IPS DF 6.9 (cell line): ENCODE data around the gene SLC35B2.
"Not testable (repeated sequence)": the region's sequence is repeated elsewhere in the genome, so short reads cannot be mapped to it uniquely, and the experiment has no call there.

Experiments
- DNase-seq: peaks from one replicate; pipeline ENCODE4 v3.0.0-alpha.2; 2013; ENCODE audit warnings: low read depth, low spot score
- H3K27ac ChIP-seq: one replicate; pipeline ENCODE4 v1.5.1; 2013; ENCODE audit warnings: low read length, control low read depth
- H3K27me3 ChIP-seq: 2 replicates; pipeline ENCODE4 v1.6.1; 2013; ENCODE audit warnings: mild to moderate bottlenecking, low read length; ENCODE audit not compliant: control insufficient read depth, insufficient read depth
- H3K36me3 ChIP-seq: 2 replicates; pipeline ENCODE4 v1.6.1; 2013; ENCODE audit warnings: low read length; ENCODE audit not compliant: control insufficient read depth, insufficient read depth
- H3K4me1 ChIP-seq: 2 replicates; pipeline ENCODE4 v1.6.1; 2013; ENCODE audit warnings: low read length; ENCODE audit not compliant: control insufficient read depth, insufficient read depth
- H3K4me3 ChIP-seq: 2 replicates; pipeline ENCODE4 v1.5.1; 2013; ENCODE audit warnings: mild to moderate bottlenecking, low read length
- H3K9me3 ChIP-seq: 2 replicates; pipeline ENCODE4 v1.6.1; 2013; ENCODE audit warnings: low read length, inconsistent platforms; ENCODE audit not compliant: control insufficient read depth, insufficient read depth
- WGBS: extraction: QIAGEN DNeasy Blood & Tissue Kit; methylation state at CpG from one replicate; pipeline ENCODE4 v1.1.7; 2013; ENCODE audit warnings: mixed read lengths, missing lambda C conversion rate; ENCODE audit not compliant: insufficient read length, insufficient coverage; 5-methylcytosine and 5-hydroxymethylcytosine counted together

SLC35B2 gene

GRCh38 chr6:44233567-44234100 is 23.7 kb downstream of the SLC35B2 start:
- no peaks in the 10 kb centered on the region for H3K9me3 ChIP-seq
- H3K36me3 ChIP-seq, result peaks cover 39% of the 10 kb centered on the region
- no peak overlapping the region for H3K4me3 ChIP-seq
- H3K27me3 ChIP-seq, result no peaks in the 10 kb centered on the region
- H3K27ac ChIP-seq, result no peak overlapping the region
- DNase-seq, result no peak
- no CpG with 5 or more reads among the region's 14 CpGs for WGBS
- H3K4me1 ChIP-seq, result peaks cover 9% of the 10 kb centered on the region

GRCh38 chr6:44232676-44233566 is 24.4 kb downstream of the SLC35B2 start:
- H3K27me3 ChIP-seq, result no peaks in the 10 kb centered on the region
- H3K4me1 ChIP-seq, result peaks cover 9% of the 10 kb centered on the region
- H3K36me3 ChIP-seq, result peaks cover 39% of the 10 kb centered on the region
- no peaks in the 10 kb centered on the region for H3K9me3 ChIP-seq
- no peak overlapping the region for H3K27ac ChIP-seq
- no CpG with 5 or more reads among the region's 16 CpGs for WGBS
- no peak overlapping the region for H3K4me3 ChIP-seq
- no peak for DNase-seq

DNA sequence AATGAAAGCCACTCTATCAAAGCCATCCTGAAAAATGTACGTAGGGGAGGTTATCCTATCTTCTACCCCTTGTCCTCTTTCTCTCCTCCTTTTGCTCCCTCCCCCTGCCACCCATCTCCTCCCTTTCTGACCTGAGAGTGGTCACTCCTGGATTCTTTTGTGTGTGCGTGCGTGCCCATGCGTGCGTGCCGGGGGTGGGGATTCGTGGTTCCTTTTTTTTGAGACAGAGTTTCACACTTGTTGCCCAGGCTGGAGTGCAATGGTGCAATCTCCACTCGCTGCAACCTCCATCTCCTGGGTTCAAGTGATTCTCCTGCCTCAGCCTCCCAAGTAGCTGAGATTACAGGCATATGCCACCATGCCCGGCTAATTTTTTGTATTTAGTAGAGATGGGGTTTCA is 25.9 kb downstream of the SLC35B2 start:
- H3K9me3 ChIP-seq, H3K4me3 ChIP-seq, H3K27me3 ChIP-seq, H3K27ac ChIP-seq, H3K4me1 ChIP-seq, DNase-seq: not testable (repeated sequence)
- H3K36me3 ChIP-seq, result peaks cover 42% of the 10 kb centered on the region
- no CpG with 5 or more reads among the region's 9 CpGs for WGBS

- Histone ChIP-seq H3K27ac (no peak overlapping the region), H3K4me1 (peaks cover 12% of the 10 kb centered on the region), H3K4me3 (no peak overlapping the region), H3K27me3 (no peaks in the 10 kb centered on the region), H3K36me3 (peaks cover 42% of the 10 kb centered on the region), H3K9me3 (no peaks in the 10 kb centered on the region)
- no peak for DNase-seq
- no CpG with 5 or more reads among the region's 10 CpGs for WGBS
These were observed 27.2 kb downstream of the SLC35B2 start for GRCh38 chr6:44230034-44230675.

GRCh38 chr6:44229376-44230033 is 27.8 kb downstream of the SLC35B2 start:
- Histone ChIP-seq H3K4me1 (peaks cover 10% of the 10 kb centered on the region), H3K36me3 (peaks cover 42% of the 10 kb centered on the region), H3K27me3 (no peaks in the 10 kb centered on the region), H3K9me3 (no peaks in the 10 kb centered on the region), H3K4me3 (no peak overlapping the region), H3K27ac (no peak overlapping the region)
- no peak for DNase-seq
- no CpG with 5 or more reads among the region's 11 CpGs for WGBS

GRCh38 chr6:44228836-44229235 is 28.5 kb downstream of the SLC35B2 start:
- H3K27ac ChIP-seq, result no peak overlapping the region
- no peak overlapping the region for H3K4me3 ChIP-seq
- H3K9me3 ChIP-seq, result no peaks in the 10 kb centered on the region
- no peak for DNase-seq
- no CpG with 5 or more reads among the region's 5 CpGs for WGBS
- H3K4me1 ChIP-seq, result peaks cover 8% of the 10 kb centered on the region
- H3K36me3 ChIP-seq, result peaks cover 42% of the 10 kb centered on the region
- H3K27me3 ChIP-seq, result no peaks in the 10 kb centered on the region

DNA sequence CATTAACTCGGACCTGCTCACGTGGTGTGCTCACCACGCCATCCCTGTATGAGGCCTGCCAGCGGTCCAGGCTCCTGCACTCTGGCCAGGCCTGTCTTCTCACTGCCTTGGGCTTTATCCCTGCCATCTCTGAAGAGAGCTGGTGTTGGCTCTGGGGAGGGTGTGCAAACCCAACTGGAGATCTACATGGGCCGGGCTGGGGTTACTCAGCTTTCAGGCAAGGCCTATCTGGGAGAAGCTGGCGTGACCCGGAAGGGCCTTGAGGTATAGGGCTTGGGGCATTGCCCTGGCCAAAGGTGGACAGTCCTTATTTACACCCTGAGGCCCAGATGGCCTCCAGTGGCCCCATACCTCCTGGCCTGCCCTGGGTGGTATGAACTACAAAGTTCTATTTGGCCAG is 28.9 kb downstream of the SLC35B2 start:
- Histone ChIP-seq H3K9me3 (no peaks in the 10 kb centered on the region), H3K4me3 (no peak overlapping the region), H3K27me3 (no peaks in the 10 kb centered on the region), H3K36me3 (peaks cover 40% of the 10 kb centered on the region), H3K27ac (no peak overlapping the region), H3K4me1 (peaks cover 8% of the 10 kb centered on the region)
- WGBS, result no CpG with 5 or more reads among the region's 7 CpGs
- DNase-seq, result no peak

DNA sequence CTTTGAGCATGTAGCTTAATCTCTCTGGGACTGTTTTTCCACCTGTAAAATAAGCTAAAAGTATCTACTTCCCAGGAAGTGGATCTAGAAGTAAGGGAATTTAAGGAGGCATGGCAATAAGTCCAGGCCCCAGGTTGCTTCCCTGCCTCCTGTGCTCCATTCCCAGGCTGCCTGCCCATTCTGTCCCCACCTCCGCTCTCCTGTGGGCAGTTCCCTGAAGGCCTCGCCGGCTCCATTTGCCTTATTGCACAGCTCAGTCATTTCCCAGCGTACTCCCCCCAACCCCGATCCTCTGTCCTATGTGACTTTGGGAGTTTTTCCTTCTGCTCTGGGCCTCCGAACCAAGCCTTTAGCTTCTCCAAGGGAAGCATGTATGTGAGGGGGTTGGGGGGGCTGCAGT is 29.3 kb downstream of the SLC35B2 start:
- DNase-seq, result no peak
- Histone ChIP-seq H3K4me3 (no peak overlapping the region), H3K36me3 (peaks cover 36% of the 10 kb centered on the region), H3K4me1 (peaks cover 8% of the 10 kb centered on the region), H3K9me3 (no peaks in the 10 kb centered on the region), H3K27ac (no peak overlapping the region), H3K27me3 (no peaks in the 10 kb centered on the region)
- WGBS, result no CpG with 5 or more reads among the region's 6 CpGs

DNA sequence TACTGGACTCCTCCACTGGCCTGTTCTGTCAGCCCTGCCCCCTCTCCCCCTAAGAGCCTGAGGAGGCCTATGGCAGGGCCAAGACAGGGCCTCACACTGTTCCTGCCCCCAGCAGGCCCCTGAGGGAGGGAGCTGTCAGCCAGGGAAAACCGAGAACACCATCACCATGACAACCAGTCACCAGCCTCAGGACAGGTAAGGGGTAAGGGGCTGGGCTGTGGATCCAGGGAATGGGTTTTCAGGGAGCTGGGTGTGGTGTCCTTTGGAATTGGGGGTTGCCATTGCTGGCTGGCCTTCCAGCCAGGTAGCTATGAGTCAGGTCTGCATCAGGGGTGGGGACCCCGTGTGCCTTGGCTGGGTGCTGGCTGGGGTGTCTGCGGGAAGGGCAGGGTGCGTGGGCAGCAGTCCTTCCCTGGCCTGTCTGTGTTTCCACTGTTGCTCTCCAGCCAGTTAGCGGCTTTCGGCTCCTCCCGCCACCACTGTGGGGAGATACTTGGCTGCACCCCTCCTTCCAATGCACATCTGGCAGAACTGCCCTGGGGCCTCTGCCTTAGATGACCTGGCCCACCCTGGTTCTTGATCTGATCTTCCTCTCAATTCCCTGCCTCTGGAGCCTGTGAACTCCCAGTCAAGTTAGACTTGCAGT is 30.1 kb downstream of the SLC35B2 start:
- H3K27me3 ChIP-seq, result no peaks in the 10 kb centered on the region
- H3K27ac ChIP-seq, result no peak overlapping the region
- peaks cover 31% of the 10 kb centered on the region for H3K36me3 ChIP-seq
- no CpG with 5 or more reads among the region's 7 CpGs for WGBS
- DNase-seq, result no peak
- no peak overlapping the region for H3K4me3 ChIP-seq
- peaks cover 12% of the 10 kb centered on the region for H3K4me1 ChIP-seq
- no peaks in the 10 kb centered on the region for H3K9me3 ChIP-seq
